Measurements from ENCODE around the gene PLXDC2.

The PLXDC2 gene

DNA sequence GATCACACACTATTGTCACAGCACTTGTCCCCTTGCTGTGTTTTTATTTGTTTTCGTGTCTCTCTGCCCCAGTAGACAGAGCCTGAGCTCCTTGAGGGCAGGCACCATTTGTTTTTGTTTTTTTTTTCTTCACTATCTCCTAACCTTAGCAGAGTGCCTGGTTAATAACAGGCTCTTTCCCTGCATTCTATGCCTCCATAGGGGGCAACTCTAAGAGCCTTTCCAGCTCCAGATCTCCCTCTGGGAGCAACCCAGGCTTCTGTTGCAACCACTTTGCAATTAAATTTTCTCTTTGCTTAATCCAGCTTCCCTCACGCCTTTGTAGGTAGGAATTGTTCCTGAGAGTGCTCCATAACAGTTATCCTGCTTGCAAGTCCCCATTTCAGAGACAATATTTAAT is 148.4 kb downstream of the PLXDC2 start:
- TF ChIP-seq, protein P1, sequence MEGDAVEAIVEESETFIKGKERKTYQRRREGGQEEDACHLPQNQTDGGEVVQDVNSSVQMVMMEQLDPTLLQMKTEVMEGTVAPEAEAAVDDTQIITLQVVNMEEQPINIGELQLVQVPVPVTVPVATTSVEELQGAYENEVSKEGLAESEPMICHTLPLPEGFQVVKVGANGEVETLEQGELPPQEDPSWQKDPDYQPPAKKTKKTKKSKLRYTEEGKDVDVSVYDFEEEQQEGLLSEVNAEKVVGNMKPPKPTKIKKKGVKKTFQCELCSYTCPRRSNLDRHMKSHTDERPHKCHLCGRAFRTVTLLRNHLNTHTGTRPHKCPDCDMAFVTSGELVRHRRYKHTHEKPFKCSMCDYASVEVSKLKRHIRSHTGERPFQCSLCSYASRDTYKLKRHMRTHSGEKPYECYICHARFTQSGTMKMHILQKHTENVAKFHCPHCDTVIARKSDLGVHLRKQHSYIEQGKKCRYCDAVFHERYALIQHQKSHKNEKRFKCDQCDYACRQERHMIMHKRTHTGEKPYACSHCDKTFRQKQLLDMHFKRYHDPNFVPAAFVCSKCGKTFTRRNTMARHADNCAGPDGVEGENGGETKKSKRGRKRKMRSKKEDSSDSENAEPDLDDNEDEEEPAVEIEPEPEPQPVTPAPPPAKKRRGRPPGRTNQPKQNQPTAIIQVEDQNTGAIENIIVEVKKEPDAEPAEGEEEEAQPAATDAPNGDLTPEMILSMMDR (IDR thresholded peaks at IDR 0.05; ENCODE audit: borderline replicate concordance, insufficient read depth, low read depth, low read length): no peak
- no peak overlapping the region for H3K4me3 ChIP-seq (ENCODE audit: low read depth, low read length)

DNA sequence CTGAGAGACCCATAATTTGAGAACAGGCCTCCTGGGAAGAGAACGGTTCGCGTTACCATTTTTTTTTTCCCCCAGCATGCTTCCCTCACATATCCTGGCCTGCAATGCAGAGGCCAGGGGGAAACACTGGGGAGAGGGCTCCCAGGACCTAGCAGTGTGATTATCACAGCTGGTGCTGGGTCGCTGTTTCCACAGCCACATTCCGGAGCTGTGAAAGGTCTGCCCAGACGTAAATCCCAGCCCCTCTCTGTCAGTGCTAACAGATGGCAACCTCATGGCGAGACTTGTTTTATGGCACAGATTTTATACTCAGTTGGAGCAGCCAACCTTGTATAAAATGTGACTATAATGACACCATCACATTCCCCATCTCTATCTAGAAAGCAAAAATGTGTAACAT is 150.5 kb downstream of the PLXDC2 start:
- TF ChIP-seq, protein P1 (IDR thresholded peaks at IDR 0.05; ENCODE audit: borderline replicate concordance, insufficient read depth, low read depth, low read length): no peak
- H3K4me3 ChIP-seq (ENCODE audit: low read depth, low read length): no peak overlapping the region

DNA sequence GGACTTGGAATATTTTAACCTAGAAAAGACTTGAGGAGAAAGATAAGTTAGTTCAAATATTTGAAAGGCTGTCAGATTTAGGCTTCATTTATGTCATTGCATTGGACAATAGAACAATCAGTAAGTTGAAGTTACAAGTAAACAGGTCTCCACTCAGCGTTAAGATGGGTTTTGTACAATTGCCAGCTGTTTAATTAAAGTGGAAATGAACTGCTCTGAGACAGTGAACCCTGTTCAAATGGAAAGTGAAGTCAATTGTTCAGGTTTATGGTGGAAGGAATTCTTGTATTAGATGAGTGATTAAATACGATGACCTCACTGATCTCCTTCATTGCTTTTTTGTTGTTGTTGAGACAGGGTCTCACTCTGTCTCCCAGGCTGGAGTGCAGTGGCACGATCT is 151.7 kb downstream of the PLXDC2 start:
- TF ChIP-seq, protein P1 (IDR thresholded peaks at IDR 0.05; ENCODE audit: borderline replicate concordance, insufficient read depth, low read depth, low read length): no peak
- H3K4me3 ChIP-seq (ENCODE audit: low read depth, low read length): no peak overlapping the region

DNA sequence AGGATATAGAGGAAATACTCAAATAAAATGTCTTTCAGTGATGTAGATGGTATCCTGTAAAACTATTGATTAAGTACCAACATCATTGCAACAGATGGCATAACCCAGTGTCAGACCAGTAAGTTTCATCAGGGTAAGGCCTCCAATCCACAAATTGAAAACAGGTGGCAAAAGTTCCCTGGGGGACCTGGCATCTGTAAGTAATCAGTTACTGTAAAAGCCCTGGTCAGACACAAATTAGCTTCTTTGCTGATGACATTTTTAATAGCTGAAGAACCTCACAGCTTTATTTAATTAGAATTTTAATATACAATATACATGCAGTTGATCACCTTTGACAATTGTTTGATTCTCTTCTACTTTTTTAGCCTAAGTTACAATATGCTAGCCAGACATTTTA is 152.5 kb downstream of the PLXDC2 start:
- TF ChIP-seq, protein P1 (IDR thresholded peaks at IDR 0.05; ENCODE audit: borderline replicate concordance, insufficient read depth, low read depth, low read length): no peak
- no peak overlapping the region for H3K4me3 ChIP-seq (ENCODE audit: low read depth, low read length)

DNA sequence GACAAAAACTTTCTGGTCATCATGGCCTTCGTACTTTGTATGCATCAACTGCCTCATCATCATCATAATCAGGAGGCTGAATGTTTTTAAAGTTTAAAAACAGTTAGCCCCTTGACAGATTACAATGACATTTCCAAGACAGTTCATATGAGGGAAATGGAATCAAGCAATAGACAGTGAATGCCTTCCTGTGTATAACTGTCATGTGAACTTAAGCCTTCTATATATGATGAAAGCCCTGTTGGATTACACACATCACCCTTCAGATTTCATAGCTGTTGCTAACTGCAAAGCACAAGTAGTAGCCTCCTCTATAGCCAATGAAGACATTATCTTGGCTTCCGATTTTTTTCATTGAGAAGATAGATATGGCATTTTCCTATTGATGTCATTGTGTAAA is 154.0 kb downstream of the PLXDC2 start:
- no peak overlapping the region for H3K4me3 ChIP-seq (ENCODE audit: low read depth, low read length)
- TF ChIP-seq, protein P1 (IDR thresholded peaks at IDR 0.05; ENCODE audit: borderline replicate concordance, insufficient read depth, low read depth, low read length): no peak

DNA sequence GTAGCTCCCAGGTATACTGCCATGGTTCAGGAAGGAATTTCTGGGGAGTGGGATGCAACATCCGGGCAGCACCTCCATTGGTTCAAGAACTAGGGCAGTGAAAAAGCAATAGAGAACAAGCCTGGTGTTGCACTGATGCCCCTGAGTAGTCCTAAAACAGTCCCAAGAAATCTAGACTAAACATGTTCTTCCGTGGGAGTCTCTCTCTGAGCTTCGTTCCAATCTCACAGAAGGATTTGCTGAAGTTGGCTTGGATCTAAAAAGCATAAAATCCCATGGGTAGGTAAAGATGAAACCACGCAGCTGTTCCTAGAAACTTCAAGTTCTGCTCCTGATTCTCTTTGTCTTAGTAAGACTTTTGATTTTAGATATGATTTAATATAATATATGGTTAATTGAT is 154.5 kb downstream of the PLXDC2 start:
- TF ChIP-seq, protein P1 (IDR thresholded peaks at IDR 0.05; ENCODE audit: borderline replicate concordance, insufficient read depth, low read depth, low read length): no peak
- no peak overlapping the region for H3K4me3 ChIP-seq (ENCODE audit: low read depth, low read length)

DNA sequence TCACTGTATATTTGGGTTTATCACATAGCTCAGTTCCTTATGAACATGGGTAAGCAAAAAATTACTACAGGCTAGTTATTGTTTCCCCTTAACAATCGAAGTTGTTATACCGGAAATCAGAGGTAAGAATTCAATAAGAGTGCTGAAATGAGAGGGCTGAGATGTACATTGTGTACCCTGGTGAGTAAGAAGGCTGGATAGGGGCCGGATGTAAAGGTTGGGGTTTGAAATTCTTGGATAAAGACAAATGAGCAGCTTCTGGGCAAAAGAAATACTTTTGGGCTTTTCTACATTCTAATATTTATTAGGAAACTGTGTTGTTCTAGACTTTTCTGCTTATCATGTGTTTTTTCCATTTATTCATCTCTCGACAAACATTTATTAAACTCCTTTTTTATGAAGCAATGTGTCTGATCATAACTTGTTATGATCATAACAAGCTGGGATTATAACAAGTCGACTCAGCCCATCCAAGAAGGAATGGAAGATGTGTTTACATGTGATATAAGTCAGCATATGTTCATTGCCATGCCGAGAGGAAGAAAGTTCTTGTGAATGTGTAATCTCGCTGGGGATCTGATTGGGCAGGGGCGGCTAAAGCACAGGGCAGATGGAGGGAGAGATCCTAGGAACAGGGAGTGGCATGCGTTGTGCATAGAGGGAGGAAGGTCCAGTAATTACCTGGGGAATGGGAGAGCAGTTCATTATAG is 155.3 kb downstream of the PLXDC2 start:
- H3K4me3 ChIP-seq (ENCODE audit: low read depth, low read length): no peak overlapping the region
- TF ChIP-seq, protein P1 (IDR thresholded peaks at IDR 0.05; ENCODE audit: borderline replicate concordance, insufficient read depth, low read depth, low read length): no peak

Measured in GM12875 (cell line).